ENCODE data around the gene RENBP.

Gene RENBP

DNA sequence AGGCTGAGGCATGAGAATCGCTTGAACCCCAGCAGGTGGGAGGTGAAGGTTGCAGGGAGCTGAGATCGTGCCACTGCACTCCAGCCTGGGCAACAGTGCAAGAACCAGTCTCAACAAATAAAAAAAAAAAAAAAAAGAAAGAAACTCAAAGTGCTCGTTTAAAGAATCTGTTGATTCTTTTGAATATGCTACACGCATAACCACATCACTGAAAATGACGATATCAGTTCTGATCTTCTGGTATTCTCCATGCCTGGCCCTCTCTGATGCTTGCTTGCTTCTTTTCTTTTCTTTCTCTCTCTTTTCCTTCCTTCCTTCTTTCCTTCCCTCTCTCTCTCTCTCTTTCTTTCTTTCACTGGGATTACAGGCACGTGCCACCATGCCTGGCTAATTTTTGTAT lies 32.6 kb downstream of the RENBP start:
- DNase-seq, result no peak

DNA sequence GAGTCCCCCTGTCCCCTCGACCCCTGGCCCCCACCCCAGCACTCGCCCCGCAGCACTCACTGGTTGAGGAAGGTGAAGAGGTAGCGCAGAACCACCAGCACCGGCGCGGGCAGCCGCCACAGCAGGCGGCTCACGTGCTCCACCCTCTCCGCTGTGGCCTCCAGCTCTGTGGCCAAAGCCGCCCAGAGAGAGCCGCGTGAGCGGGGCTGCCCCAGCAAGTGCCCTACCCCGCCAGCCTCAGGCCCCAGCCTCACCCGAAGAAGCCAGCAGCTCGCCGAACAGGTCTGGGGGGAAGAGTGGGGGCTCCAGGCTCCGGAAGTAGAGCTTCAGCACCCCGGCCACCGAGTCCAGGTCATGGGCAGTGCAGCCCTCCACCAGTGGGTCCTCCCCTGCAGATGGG lies 34.0 kb downstream of the RENBP start:
- no peak for DNase-seq

- DNase-seq, result no peak
These were observed 34.5 kb downstream of the RENBP start for GRCh38 chrX:153909980-153910360.

DNA sequence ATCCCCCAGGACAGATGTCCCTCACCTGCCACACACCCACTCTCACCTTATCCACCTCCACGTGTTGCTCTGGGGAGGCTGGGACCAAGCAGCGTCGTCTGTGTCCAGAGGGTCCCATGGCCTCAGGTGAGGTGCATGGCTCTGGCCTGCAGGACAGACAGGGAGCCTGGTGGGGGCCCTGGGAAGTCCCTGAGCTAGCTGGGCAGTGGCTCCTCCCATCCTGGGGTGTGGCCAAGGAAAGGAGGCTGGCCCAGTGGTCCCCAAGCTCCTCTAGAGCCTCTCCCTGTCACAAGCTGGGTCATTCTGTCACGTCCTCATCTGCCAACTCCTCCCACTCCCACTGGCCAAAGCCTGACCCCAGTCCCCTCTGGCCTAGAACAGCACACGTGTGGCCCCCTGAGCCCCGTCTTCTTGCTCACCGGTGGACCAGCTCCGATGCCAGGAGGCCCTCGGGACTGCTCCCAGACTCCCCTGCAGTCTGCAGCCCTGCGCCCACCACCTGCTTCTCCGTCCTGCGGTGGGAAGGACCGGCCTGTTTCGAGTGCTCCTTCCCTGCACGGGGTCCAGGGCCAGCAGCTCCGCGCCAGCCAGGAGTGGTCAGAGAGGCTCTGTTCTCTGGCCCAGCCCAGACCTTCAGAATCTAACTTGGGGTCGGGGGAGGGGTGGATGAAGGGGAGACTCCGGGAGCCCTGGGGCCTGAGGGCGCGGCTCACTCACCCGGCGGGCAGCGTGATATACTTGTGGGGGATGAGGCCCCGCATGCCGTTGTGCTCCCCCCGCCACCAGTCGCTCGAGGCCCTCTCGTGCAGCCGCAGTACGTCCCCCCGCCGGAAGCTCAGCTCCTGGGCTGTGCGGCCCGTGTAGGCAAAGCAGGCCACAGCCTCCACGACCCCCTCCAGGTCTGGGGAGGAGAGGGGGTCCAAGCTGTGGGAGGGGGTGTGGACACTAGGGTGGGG lies 35.1 kb downstream of the RENBP start:
- DNase-seq, result no peak

DNA sequence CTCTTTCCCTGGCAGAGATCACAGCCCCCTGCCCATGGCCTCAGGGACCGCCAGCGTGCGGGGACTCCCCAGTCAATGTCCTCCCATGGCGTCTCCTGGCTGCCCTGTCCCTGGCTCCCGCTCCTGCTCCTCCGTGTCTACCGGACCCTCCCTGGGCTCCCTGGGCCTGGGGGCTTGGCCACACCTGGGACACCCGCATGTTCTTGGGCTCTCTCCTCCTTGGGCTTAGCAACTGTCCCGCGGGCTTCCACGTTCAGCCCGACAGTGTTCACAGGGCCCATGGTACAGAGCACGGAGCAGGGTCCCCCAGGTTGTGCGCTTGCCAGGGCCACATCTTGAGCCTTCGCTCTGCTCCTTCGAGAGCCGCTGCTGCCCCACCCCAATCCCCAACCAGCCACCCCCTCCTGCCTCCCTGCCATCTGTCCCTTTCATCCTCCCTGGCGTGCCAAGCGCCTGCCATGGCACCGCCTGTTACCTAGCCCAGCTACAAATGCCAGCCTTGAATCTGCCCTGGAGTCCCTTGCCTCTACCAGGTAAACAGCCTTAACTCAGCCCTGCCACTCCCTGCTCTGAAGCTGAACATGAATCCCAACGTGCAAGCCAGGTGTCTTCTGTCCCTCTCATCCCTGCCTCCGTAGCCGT lies 36.1 kb downstream of the RENBP start:
- peak; percentile 18 for DNase-seq

DNA sequence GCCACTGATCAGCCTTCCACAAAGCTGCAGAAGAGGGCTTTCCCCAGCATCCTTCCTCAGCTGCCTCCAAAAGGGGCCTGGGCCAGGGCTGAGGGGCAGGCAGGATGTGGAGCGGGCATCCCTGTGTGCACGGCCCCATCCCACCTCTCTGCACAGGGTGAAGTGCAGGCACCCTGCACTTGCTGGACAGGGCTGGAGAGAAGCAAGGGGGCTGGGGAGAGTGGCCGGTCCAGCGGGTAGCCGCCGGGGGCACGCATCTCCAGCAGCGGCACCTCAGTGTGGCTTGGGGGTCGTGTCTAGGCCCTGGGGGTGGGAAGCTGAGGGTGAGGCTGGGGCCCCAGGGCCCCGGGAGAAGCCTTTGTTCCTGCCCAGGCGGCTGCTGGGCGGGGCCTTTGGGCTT lies 37.0 kb downstream of the RENBP start:
- DNase-seq, result no peak

GRCh38 chrX:153906126-153906917 lies 38.1 kb downstream of the RENBP start:
- no peak for DNase-seq

DNA sequence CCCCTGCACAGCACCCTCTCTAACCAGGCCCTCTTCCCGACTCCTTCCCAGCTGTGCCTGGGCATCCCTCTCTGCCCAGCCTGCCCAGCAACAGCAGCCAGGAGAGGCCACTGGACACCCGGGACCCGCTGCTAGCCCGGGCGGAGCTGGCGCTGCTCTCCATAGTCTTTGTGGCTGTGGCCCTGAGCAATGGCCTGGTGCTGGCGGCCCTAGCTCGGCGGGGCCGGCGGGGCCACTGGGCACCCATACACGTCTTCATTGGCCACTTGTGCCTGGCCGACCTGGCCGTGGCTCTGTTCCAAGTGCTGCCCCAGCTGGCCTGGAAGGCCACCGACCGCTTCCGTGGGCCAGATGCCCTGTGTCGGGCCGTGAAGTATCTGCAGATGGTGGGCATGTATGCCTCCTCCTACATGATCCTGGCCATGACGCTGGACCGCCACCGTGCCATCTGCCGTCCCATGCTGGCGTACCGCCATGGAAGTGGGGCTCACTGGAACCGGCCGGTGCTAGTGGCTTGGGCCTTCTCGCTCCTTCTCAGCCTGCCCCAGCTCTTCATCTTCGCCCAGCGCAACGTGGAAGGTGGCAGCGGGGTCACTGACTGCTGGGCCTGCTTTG lies 38.9 kb downstream of the RENBP start:
- DNase-seq, result no peak

DNA sequence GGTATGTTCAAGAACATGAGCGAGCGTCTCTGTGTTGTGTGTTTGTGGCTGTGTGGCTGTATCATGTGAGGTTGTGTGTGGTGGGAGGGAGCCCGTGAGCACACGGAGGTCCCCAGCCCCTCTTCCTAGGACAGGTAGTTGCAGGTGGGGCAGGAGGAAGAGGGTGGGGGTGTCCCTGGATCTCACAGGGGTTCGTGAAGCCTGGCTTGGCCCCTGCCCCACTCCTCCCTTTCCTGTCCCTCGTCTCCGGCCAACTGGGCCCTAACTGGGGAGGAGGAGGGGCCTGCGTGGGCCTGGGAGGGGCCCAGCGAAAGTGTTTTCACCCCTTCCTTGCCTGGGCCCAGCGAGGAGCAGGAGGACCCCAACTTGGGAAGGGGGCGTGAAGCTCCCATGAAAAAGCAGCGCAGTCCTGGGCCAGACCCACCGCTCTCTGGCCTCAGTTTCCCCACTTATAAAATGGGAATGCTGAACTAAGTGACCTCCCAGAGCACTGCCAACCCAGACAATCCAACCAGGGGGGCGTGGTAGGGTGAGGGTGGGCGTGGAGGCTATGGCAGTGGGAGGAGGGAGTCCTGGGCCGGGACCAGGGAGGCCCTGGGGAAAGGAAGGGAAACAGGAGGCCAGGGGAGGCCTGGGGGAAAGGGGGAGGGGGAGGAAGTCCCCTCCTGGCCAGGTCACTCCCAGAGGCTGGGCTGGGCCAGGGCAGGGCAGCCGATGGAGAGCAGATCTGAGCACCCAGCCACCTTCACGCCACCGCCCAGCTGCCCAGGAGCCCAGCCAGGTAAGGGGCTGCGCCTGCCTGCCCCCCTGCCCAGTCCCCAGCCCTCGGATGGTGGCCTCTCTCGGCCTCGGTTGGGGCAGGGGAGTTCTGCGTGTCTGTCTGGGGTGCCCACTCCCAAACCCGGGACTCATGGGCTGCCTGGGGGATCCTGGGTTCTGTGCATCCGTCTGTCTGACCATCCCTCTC lies 40.2 kb downstream of the RENBP start, which contains the start of gene AVPR2:
Gene AVPR2, plus strand, starts transcription at position 683 of the 967 bp plus-strand sequence. CDS start 473 bp downstream, outside the sequence.
- DNase-seq, result no peak

DNA sequence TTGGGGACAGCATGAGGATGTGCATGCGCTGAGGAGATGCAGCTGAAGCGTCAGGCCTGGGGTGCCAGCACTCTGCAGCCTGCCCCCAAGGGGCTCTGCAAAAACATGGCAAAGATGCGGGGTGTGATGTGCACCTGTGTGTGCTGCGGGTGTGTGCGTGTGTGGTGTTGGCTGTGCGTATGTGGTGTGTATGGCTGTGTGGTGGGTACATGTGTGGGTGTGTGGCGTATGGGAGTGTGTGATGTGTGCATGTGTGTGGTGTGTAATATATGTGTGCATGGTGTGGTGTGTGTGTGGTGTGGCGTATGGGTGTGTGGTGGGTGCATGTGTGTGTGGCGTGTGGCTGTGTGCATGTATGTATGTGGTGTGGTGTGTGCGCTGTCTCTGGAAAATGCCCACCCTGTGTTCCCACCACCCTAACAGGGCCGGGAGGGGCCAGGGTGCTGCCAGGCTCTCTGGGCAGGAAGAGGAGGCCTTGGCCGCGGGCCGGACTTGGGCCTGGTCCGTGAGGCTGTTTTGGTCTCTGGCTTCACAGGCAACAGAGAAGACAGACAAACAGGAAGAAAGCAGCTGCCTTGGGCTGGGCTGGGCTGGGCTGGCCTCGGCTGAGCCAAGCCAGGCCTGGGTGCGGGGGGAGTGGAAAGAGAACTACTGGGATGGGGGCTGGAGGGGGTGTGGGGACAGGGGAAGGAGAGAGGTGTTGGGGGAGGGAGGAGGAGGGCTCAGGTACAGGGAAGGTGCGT lies 41.0 kb downstream of the RENBP start:
- no peak for DNase-seq

- DNase-seq, result no peak
These were observed 42.1 kb downstream of the RENBP start for GRCh38 chrX:153902385-153902784.

DNA sequence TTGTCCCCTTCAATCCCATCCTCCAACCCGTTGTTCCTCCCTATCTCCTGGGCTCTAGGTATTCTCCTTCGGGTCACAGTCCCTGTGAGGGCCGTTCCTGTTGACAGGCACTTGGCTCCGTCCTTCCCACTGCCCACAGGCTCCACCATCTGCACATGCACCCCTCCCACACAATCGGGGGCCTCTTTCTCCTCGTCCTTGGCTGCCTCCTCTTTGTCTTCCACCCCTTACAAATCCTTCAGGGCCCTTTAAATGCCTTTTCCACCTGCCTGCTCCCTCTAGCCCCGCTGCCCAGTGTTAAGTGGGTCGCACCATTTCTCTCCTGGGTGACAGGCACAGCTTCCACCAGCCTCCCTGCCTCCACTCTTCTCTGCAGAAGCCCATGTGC lies 42.7 kb downstream of the RENBP start:
- DNase-seq, result no peak

DNA sequence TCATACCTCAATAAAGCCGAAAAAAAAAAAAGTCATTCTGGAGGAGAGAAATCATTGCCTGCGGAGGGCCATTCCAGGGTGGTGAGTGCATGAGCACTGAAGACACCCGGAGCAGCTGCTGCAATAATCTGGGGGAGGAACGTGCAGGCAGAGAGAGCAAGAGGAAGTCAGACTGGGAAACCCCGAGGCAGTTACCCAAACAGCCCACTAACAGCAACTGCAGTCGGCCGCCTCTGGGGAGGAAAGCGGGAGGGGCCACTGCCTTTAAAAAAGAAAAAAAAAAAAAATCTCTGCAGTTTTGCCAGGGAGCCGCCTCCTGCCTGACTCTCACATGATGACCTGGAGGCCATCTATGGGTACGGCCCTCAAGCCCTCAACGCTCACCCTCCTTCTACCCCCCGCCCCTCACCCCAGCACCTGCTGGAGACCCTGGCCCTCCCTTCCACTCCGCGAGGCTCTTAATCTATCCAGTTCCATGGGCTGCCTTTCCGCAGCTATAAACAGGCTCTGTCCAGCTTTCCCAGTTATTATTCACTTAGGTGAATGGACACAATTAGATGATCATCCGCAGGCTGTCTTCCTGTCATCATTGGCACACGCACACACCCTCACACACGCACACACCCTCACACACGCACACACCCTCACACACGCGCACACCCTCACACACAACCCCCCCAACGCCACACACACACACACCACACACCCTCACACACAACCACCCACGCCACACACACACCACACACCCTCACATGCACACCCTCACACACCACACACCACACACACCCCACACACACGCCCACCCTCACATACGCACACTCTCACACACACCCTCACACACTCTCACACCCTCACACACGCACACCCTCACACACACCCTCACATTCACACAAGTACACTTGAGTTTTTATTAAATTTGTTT lies 43.4 kb downstream of the RENBP start:
- DNase-seq, result peak; percentile 47

GRCh38 chrX:153897899-153898298 lies 46.5 kb downstream of the RENBP start:
- peak; percentile 78 for DNase-seq

DNA sequence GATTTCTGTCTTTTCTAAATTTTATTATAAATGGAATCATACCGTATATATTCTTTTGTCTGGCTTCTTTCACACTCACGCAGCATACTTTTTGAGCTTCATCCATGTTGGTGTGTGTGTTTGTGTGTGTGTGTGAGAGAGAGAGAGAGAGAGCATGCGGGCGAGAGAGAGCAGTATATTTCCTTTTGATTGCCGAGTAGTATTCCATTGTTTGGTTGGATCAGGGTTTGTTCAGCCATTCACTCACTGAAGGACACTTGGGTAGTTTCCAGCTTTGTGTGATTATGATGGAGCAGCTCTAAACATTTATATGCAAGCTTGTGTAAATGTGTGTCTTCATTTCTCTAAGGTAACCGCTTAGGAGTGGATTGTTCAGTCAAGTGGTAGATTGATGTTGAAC lies 55.3 kb downstream of the RENBP start:
- DNase-seq, result no peak

GRCh38 chrX:153888344-153888743 lies 56.1 kb downstream of the RENBP start:
- DNase-seq, result no peak

- DNase-seq, result no peak
These were observed 57.1 kb downstream of the RENBP start for GRCh38 chrX:153887385-153887784.

- no peak for DNase-seq
These were observed 57.5 kb downstream of the RENBP start for GRCh38 chrX:153886915-153887314.

- DNase-seq, result no peak
These were observed 58.2 kb downstream of the RENBP start, which contains the start of gene L1CAM for GRCh38 chrX:153885968-153886903. Gene L1CAM, minus strand, starts transcription at chrX:153886173. Its CDS starts 10,337 bp downstream, at chrX:153875836.

All from NCI-H1694 treated with DMSO at 0.1 percent for 48 hours (cell line).